Duodenal mucosa (tissue), 2 donors: ENCODE measurements around the gene BRD1.
A peak's percentile ranks its signal among the peaks of the same experiment; 100 is the strongest.
"Not testable (repeated sequence)": the region's sequence is repeated elsewhere in the genome, so short reads cannot be mapped to it uniquely, and the experiment has no call there.

ENCODE experiments used
- H3K27ac ChIP-seq: one replicate; pipeline ENCODE4 v1.7.0; 2013; ENCODE audit warnings: low read depth, low read length
- H3K27me3 ChIP-seq, 2 donors: one replicate each; pipeline ENCODE4 v1.7.0; 2013; ENCODE audit warnings: low read length in 2 of 2, control low read depth in 1 of 2; ENCODE audit not compliant: insufficient read depth in 2 of 2, control insufficient read depth in 1 of 2
- H3K36me3 ChIP-seq, 2 donors: one replicate each; pipeline ENCODE4 v1.7.0; 2013; ENCODE audit warnings: low read length in 2 of 2, control low read depth in 1 of 2; ENCODE audit not compliant: insufficient read depth in 2 of 2, control insufficient read depth in 1 of 2
- H3K4me1 ChIP-seq, 2 donors: one replicate each; pipeline ENCODE4 v1.7.0; 2013; ENCODE audit warnings: low read length in 2 of 2, control low read depth in 1 of 2; ENCODE audit not compliant: insufficient read depth in 2 of 2, control insufficient read depth in 1 of 2
- H3K4me3 ChIP-seq, 2 donors: one replicate each; pipeline ENCODE4 v1.7.0; 2013; ENCODE audit warnings: low read length in 2 of 2, low read depth in 1 of 2
- H3K9ac ChIP-seq, 2 donors: one replicate each; pipeline ENCODE4 v1.7.0; 2013; ENCODE audit warnings: low read length in 2 of 2, low read depth in 1 of 2
- H3K9me3 ChIP-seq, 2 donors: one replicate each; pipeline ENCODE4 v1.7.0; 2013; ENCODE audit warnings: low read length in 2 of 2, control low read depth in 1 of 2; ENCODE audit not compliant: control insufficient read depth in 1 of 2

Gene BRD1

DNA sequence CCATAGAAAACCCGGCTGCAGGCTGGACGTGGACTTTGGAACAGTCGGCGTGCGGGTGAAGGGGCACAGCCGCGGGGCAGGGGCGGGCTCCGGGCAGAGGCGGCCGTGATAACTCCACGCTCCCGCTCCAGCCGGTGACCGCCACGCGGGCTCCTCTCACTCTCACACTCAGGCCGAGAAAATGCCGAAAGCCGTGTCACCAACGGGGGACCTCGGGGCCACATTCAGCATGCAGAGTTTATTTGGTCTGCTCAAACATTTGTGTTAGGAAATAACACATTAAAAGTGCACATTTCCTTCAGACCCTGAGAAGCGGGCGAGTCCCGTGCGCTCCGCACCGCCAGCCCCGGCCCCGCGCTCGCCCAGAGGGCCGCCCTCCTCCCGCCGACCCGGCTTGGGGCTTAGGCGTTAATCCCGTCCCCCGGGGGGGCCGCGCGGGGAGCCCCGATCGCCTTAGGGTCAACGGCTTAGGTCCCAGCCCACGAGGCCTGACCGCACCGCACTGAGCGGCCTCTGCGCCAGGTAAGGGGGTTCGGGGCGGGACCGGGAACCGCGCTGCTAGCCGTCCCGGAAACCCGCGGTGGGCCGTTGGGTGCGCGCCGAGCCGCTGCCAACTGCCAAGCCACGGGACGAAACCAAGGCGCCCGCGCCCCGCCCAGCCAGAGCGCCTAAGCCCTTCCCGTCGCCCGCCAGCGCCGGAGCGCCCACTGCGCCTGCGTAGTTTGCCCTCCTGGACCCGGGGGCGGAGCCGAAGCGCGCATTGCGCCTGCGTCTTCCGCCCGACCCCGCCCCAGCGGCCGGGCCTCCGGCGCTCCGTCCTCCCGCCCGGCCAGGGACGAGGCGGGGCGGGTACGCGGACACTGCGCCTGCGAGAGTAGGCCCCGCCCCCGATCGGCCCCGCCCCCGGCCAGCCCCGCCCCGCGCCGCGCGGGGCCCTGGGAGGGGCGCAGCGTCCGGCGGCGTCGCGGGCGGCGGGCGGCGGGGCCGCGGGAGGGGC, 25.5 kb upstream of the BRD1 start, which contains the start of gene ZBED4:
Gene ZBED4, plus strand, starts transcription at position 947 of the 997 bp plus-strand sequence. CDS start 29,819 bp downstream, outside the sequence.
- Histone ChIP-seq H3K27ac (peak within 1 kb of the TSS; percentile 93), H3K4me3 (peak within 1 kb of the TSS; percentile 78 to 80), H3K9ac (peak within 1 kb of the TSS; percentile 76 to 86), H3K4me1 (peaks cover 20 to 23% of the 10 kb centered on the region in 2 donors), H3K27me3 (peaks cover 2 to 6% of the 10 kb centered on the region in 2 donors), H3K36me3 (no peaks in the 10 kb centered on the region), H3K9me3 (no peaks in the 10 kb centered on the region)

DNA sequence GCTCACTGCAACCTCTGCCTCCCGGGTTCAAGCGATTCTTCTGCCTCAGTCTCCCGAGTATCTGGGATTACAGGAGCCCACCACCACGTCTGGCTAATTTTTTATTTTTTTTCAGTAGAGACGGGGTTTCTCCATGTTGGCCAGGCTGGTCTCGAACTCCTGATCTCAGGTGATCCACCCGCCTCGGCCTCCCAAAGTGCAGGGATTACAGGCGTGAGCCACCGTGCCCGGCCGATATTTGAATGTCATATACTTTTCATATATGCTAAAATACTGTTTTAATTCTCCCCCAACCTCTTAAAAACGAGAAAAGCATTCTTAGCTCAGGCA, 24.9 kb upstream of the BRD1 start:
- peaks cover 20 to 23% of the 10 kb centered on the region in 2 donors for H3K4me1 ChIP-seq

GRCh38 chr22:49850959-49851802, 23.5 kb upstream of the BRD1 start:
- Histone ChIP-seq H3K9ac (no peak overlapping the region), H3K4me1 (peaks cover 18 to 21% of the 10 kb centered on the region in 2 donors), H3K27me3 (peaks cover 9 to 14% of the 10 kb centered on the region in 2 donors), H3K27ac (no peak overlapping the region), H3K36me3 (no peaks in the 10 kb centered on the region), H3K9me3 (no peaks in the 10 kb centered on the region), H3K4me3 (no peak overlapping the region)

More for the DNA sequence above, 24.9 kb upstream of the BRD1 start:
- H3K27ac ChIP-seq, result peak overlapping the region; percentile 93
- H3K9ac ChIP-seq, result peak overlapping the region in 1 of 2 donors; percentile 86
- H3K9me3 ChIP-seq, H3K36me3 ChIP-seq: not testable (repeated sequence)
- H3K27me3 ChIP-seq, result peaks cover 8 to 13% of the 10 kb centered on the region in 2 donors
- H3K4me3 ChIP-seq, result peak overlapping the region; percentile 74 to 80

- Histone ChIP-seq H3K4me3 (no peak overlapping the region), H3K27me3 (peaks cover 9 to 16% of the 10 kb centered on the region in 2 donors), H3K36me3 (no peaks in the 10 kb centered on the region), H3K9me3 (no peaks in the 10 kb centered on the region), H3K27ac (no peak overlapping the region), H3K4me1 (peaks cover 9 to 12% of the 10 kb centered on the region in 2 donors), H3K9ac (no peak overlapping the region)
These were observed 22.6 kb upstream of the BRD1 start for GRCh38 chr22:49850021-49850911.

DNA sequence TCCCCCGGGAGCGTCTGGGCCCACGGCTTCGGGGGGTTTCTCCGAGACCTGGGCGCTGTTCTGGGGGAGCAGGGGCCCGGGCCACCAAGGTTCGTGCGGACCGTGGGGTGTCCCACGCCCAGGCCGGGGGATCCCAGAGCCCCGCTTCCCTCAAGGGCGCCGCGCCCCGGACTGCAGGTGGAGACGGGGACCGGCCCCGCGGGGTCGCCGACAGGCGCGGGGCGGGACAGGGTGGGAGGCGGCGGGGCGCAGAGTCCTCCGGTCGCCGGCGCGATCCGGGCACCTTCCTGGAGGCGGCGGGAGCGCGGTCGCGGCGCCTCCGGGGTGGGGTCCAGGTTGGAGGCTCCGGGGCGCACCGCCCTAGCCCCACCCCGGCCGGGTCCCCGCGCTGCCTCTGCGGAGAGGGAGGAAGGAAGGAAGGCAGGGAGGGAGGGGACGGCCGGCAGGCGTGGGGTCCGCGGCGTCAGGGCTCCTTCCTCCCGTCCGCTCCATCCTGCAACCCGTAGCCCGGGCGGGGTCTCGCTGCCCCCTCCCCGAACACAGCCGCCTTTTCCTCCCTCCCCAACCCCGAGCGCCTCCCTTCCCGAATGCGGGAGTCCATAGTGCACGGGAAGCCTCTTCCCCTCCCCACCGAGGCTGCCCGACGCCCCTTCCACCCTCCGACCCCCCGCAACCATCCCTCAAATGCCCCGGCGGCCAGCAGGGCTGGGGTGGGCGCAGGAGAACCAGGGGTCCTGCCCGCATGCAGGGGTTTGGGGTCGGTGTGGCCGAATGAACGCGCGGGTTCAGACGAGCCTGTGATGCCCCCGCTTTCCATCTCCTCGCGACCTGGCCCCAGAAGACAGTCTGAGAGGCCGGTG, 21.7 kb upstream of the BRD1 start:
- peaks cover 9 to 16% of the 10 kb centered on the region in 2 donors for H3K27me3 ChIP-seq

DNA sequence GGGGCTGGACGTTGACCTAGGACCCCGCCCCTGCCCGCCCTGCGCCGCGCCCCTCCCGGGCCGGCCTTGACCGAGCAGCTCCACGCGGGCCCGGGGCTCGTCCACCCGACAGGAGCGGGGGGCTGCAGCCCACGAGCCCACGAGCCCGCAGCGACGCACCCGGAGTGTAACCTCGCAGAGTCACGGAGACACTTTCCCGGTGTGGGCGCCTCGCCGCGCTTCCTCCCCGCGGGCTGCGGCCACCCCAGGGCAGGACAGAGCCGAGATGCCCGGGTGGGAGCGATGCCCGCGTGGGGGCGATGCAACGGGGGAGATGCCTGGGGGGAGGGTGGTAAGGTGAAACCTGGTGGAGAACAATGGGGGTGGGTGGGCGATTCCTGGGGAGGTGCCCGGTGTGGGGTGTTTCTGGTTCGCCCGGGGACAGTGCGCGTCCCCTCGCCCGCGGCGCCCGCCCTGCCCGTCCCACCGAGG, 21.1 kb upstream of the BRD1 start:
- no peaks in the 10 kb centered on the region for H3K36me3 ChIP-seq
- peaks cover 9 to 16% of the 10 kb centered on the region in 2 donors for H3K27me3 ChIP-seq

More for the DNA sequence above, 21.7 kb upstream of the BRD1 start:
- H3K36me3 ChIP-seq, result no peaks in the 10 kb centered on the region
- no peaks in the 10 kb centered on the region for H3K9me3 ChIP-seq
- H3K4me3 ChIP-seq, result peak overlapping the region; percentile 40 to 51
- no peak overlapping the region for H3K9ac ChIP-seq
- H3K4me1 ChIP-seq, result peaks cover under 1 to 5% of the 10 kb centered on the region in 2 donors
- H3K27ac ChIP-seq, result no peak overlapping the region

DNA sequence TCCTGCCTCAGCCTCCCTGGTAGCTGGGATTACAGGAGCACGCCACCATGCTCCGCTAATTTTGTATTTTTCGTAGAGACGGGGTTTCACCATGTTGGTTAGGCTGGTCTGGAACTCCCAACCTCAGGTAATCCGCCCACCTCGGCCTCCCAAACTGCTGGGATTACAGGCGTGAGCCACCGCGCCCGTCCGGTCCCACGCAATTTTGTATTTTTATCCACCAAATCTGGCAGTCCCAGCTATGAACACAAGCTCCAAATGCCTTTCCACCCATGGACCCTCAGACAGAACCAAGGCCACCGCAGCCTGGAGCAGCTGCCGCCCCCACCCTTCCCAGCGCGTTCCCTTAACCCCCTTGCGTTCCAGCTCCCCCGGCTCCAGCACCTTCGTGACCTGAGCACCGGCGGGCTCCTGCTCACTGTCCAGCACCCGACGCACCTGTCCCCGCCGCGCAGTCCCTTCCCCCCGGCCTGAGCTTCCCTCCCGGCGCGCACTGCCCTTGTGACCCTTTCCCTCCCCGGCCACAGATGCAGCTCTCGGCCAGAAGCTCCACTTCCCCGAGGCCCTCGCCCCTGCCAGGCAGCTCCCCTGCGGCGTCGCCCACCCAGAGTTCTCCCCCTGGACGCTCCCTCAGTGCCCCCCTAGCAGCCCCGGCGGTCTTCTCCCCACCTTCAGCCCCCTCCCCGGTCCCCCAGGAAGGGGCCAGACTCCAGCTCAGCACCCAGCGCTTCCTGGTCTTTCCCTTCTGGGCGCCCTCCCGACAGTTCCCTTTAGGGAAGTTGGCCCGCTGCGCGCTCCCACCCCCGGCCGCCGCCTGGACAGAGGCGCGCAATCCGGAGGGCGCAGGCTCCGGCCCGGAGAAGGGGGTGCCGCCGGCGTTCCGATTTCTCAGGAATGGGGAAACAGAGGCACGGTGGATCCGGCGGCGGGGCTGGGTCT, 20.3 kb upstream of the BRD1 start:
- no peak overlapping the region for H3K9ac ChIP-seq
- H3K27me3 ChIP-seq, result peaks cover 9 to 16% of the 10 kb centered on the region in 2 donors
- H3K4me1 ChIP-seq, result peaks cover 0 to 5% of the 10 kb centered on the region in 2 donors
- no peak overlapping the region for H3K27ac ChIP-seq
- peak overlapping the region; percentile 40 to 51 for H3K4me3 ChIP-seq
- H3K9me3 ChIP-seq, result no peaks in the 10 kb centered on the region
- no peaks in the 10 kb centered on the region for H3K36me3 ChIP-seq

More for the DNA sequence above, 21.1 kb upstream of the BRD1 start:
- Histone ChIP-seq H3K27ac (no peak overlapping the region), H3K9ac (no peak overlapping the region), H3K4me1 (peaks cover 0 to 5% of the 10 kb centered on the region in 2 donors), H3K9me3 (no peaks in the 10 kb centered on the region), H3K4me3 (peak overlapping the region; percentile 40 to 51)
